Measurements from ENCODE around the gene CSPG5.
A peak's percentile ranks its signal among the peaks of the same experiment; 100 is the strongest.

CSPG5 gene

GRCh38 chr3:47577583-47578118 is 1.0 kb downstream of the CSPG5 start:
- H3K4me3 Mint-ChIP-seq = peak overlapping the region; percentile 50
- no peaks in the 10 kb centered on the region for H3K4me1 Mint-ChIP-seq
- no peaks in the 10 kb centered on the region for H3K9me3 Mint-ChIP-seq
- DNase-seq = peak; percentile 38
- H3K36me3 Mint-ChIP-seq (ENCODE audit: low read depth) = peaks cover 7% of the 10 kb centered on the region
- TF ChIP-seq CTCF (IDR thresholded peaks at IDR 0.05) = no peak
- H3K27ac Mint-ChIP-seq = no peak overlapping the region
- H3K27me3 Mint-ChIP-seq (ENCODE audit: low read depth, poor library complexity) = peaks cover 79% of the 10 kb centered on the region

GRCh38 chr3:47573190-47574172 is 5.2 kb downstream of the CSPG5 start:
- H3K27me3 Mint-ChIP-seq (ENCODE audit: low read depth, poor library complexity) = peaks cover 66% of the 10 kb centered on the region
- H3K9me3 Mint-ChIP-seq = no peaks in the 10 kb centered on the region
- H3K27ac Mint-ChIP-seq = no peak overlapping the region
- no peak for TF ChIP-seq CTCF (IDR thresholded peaks at IDR 0.05)
- peaks cover 6% of the 10 kb centered on the region for H3K4me1 Mint-ChIP-seq
- no peaks in the 10 kb centered on the region for H3K36me3 Mint-ChIP-seq (ENCODE audit: low read depth)
- DNase-seq = no peak
- no peak overlapping the region for H3K4me3 Mint-ChIP-seq

GRCh38 chr3:47571391-47572175 is 7.1 kb downstream of the CSPG5 start:
- no peaks in the 10 kb centered on the region for H3K9me3 Mint-ChIP-seq
- H3K27me3 Mint-ChIP-seq (ENCODE audit: low read depth, poor library complexity) = peaks cover 50% of the 10 kb centered on the region
- no peaks in the 10 kb centered on the region for H3K36me3 Mint-ChIP-seq (ENCODE audit: low read depth)
- TF ChIP-seq CTCF (IDR thresholded peaks at IDR 0.05) = no peak
- H3K4me3 Mint-ChIP-seq = no peak overlapping the region
- DNase-seq = no peak
- H3K27ac Mint-ChIP-seq = no peak overlapping the region
- H3K4me1 Mint-ChIP-seq = peaks cover 6% of the 10 kb centered on the region

GRCh38 chr3:47568901-47569300 is 9.8 kb downstream of the CSPG5 start:
- Mint-ChIP-seq H3K9me3 (no peaks in the 10 kb centered on the region), H3K27me3 (ENCODE audit: low read depth, poor library complexity) (peaks cover 26% of the 10 kb centered on the region), H3K4me1 (peaks cover 6% of the 10 kb centered on the region), H3K36me3 (ENCODE audit: low read depth) (no peaks in the 10 kb centered on the region), H3K4me3 (no peak overlapping the region), H3K27ac (no peak overlapping the region)
- no peak for TF ChIP-seq CTCF (IDR thresholded peaks at IDR 0.05)
- DNase-seq = no peak

GRCh38 chr3:47567149-47567548 is 11.5 kb downstream of the CSPG5 start:
- Mint-ChIP-seq H3K36me3 (ENCODE audit: low read depth) (no peaks in the 10 kb centered on the region), H3K27ac (no peak overlapping the region), H3K4me3 (no peak overlapping the region), H3K27me3 (ENCODE audit: low read depth, poor library complexity) (peaks cover 19% of the 10 kb centered on the region), H3K9me3 (no peaks in the 10 kb centered on the region), H3K4me1 (peaks cover 6% of the 10 kb centered on the region)
- TF ChIP-seq CTCF (IDR thresholded peaks at IDR 0.05) = no peak
- DNase-seq = no peak
